ENCODE results near the gene MPP3. TPM values are rescaled to one million over a fixed set of nuclear protein-coding genes. Genes with fewer than 3 reads are reported as not detected.
"Not testable (repeated sequence)": the region's sequence is repeated elsewhere in the genome, so short reads cannot be mapped to it uniquely, and the experiment has no call there.

Gene MPP3
- total RNA-seq, 6 experiments from 2014 or later = 5.5 to 6.9 (median 5.9) TPM

GRCh38 chr17:43874293-43874692 is 41.3 kb upstream of the MPP3 start:
- no peak for DNase-seq
- Mint-ChIP-seq H3K27ac (no peak overlapping the region), H3K27me3 (ENCODE audit: insufficient read depth) (peaks cover 50% of the 10 kb centered on the region), H3K4me1 (ENCODE audit: low read depth) (peaks cover 16% of the 10 kb centered on the region), H3K4me3 (no peak overlapping the region), H3K36me3 (ENCODE audit: low read depth) (no peaks in the 10 kb centered on the region), H3K9me3 (no peaks in the 10 kb centered on the region)
- no peak for TF ChIP-seq CTCF (IDR thresholded peaks at IDR 0.05)

GRCh38 chr17:43873815-43874214 is 40.9 kb upstream of the MPP3 start:
- no peak for DNase-seq
- H3K4me1 Mint-ChIP-seq (ENCODE audit: low read depth) = peaks cover 12% of the 10 kb centered on the region

GRCh38 chr17:43873091-43873490 is 40.1 kb upstream of the MPP3 start:
- Mint-ChIP-seq H3K9me3 (no peaks in the 10 kb centered on the region), H3K27ac (no peak overlapping the region), H3K4me1 (ENCODE audit: low read depth) (peaks cover 8% of the 10 kb centered on the region; the same call in 1 of the 2 replicates), H3K4me3 (no peak overlapping the region; the same call in 1 of the 2 replicates), H3K36me3 (ENCODE audit: low read depth) (no peaks in the 10 kb centered on the region), H3K27me3 (ENCODE audit: insufficient read depth) (peaks cover 57% of the 10 kb centered on the region)
- peak; percentile 35 for TF ChIP-seq CTCF (IDR thresholded peaks at IDR 0.05)
- DNase-seq = no peak

More at GRCh38 chr17:43873815-43874214, 40.9 kb upstream of the MPP3 start:
- Mint-ChIP-seq H3K4me3 (no peak overlapping the region), H3K27ac (no peak overlapping the region), H3K27me3 (ENCODE audit: insufficient read depth) (peaks cover 54% of the 10 kb centered on the region), H3K9me3 (no peaks in the 10 kb centered on the region), H3K36me3 (ENCODE audit: low read depth) (no peaks in the 10 kb centered on the region)
- no peak for TF ChIP-seq CTCF (IDR thresholded peaks at IDR 0.05)

GRCh38 chr17:43871946-43872690 is 39.2 kb upstream of the MPP3 start:
- Mint-ChIP-seq H3K27ac (no peak overlapping the region), H3K27me3 (ENCODE audit: insufficient read depth) (peaks cover 65% of the 10 kb centered on the region), H3K4me3 (peak overlapping the region; percentile 64; the same call in 1 of the 2 replicates), H3K4me1 (ENCODE audit: low read depth) (peaks cover 8% of the 10 kb centered on the region; the same call in 1 of the 2 replicates), H3K36me3 (ENCODE audit: low read depth) (no peaks in the 10 kb centered on the region), H3K9me3 (no peaks in the 10 kb centered on the region)
- DNase-seq = no peak
- TF ChIP-seq CTCF (IDR thresholded peaks at IDR 0.05) = no peak

GRCh38 chr17:43869031-43869430 is 36.1 kb upstream of the MPP3 start:
- not testable (repeated sequence) for H3K4me3 Mint-ChIP-seq; H3K4me1 Mint-ChIP-seq (ENCODE audit: low read depth); DNase-seq; H3K27ac Mint-ChIP-seq; H3K9me3 Mint-ChIP-seq; H3K36me3 Mint-ChIP-seq (ENCODE audit: low read depth)
- H3K27me3 Mint-ChIP-seq (ENCODE audit: insufficient read depth) = peaks cover 69% of the 10 kb centered on the region

- no peak for DNase-seq
- Mint-ChIP-seq H3K4me3 (no peak overlapping the region), H3K27me3 (ENCODE audit: insufficient read depth) (peaks cover 69% of the 10 kb centered on the region), H3K4me1 (ENCODE audit: low read depth) (peaks cover 8% of the 10 kb centered on the region; the same call in 1 of the 2 replicates), H3K9me3 (no peaks in the 10 kb centered on the region), H3K27ac (no peak overlapping the region), H3K36me3 (ENCODE audit: low read depth) (no peaks in the 10 kb centered on the region)
- no peak for TF ChIP-seq CTCF (IDR thresholded peaks at IDR 0.05)
Observed at GRCh38 chr17:43868226-43868994, 35.5 kb upstream of the MPP3 start.

Measured in HFFc6 (cell line).